PFSK-1 (cell line): ENCODE measurements around the gene DENND6A.

Experiments
- FOXP2 ChIP-seq: optimal IDR thresholded peaks from 2 replicates; pipeline ENCODE3; 2011; ENCODE audit warnings: borderline replicate concordance, control low read depth, inconsistent platforms; ENCODE audit not compliant: insufficient read depth; ENCODE audit errors: extremely low read length, extremely low read depth
- POLR2AphosphoS5 ChIP-seq: IDR thresholded peaks from 2 replicates; pipeline ENCODE4 v1.6.1; 2012; ENCODE audit warnings: low read depth, mild to moderate bottlenecking, control low read depth, low read length, moderate library complexity
- SIN3A ChIP-seq: IDR thresholded peaks from 2 replicates; pipeline ENCODE4 v1.6.1; 2012; ENCODE audit warnings: mild to moderate bottlenecking, low read length, moderate library complexity, borderline replicate concordance; ENCODE audit not compliant: insufficient read depth
- TAF1 ChIP-seq: IDR thresholded peaks from 2 replicates; pipeline ENCODE4 v1.6.1; 2012; ENCODE audit warnings: low read length, control low read depth, borderline replicate concordance; ENCODE audit not compliant: insufficient read depth
- TF ChIP-seq, protein P1 (sequence below), 2 experiments: IDR thresholded peaks; 2 replicates each; pipeline versions ENCODE4 v1.6.1 to v1.8.0; 2011 to 2012; ENCODE audit warnings: low read depth in 2 of 2, low read length in 2 of 2, control low read depth in 1 of 2, inconsistent platforms in 1 of 2, mild to moderate bottlenecking in 1 of 2, moderate library complexity in 1 of 2; ENCODE audit not compliant: insufficient read depth in 1 of 2

The DENND6A gene

GRCh38 chr3:57683286-57683685, 9.6 kb downstream of the DENND6A start:
- no peak for TF ChIP-seq FOXP2
- TF ChIP-seq, protein P1, sequence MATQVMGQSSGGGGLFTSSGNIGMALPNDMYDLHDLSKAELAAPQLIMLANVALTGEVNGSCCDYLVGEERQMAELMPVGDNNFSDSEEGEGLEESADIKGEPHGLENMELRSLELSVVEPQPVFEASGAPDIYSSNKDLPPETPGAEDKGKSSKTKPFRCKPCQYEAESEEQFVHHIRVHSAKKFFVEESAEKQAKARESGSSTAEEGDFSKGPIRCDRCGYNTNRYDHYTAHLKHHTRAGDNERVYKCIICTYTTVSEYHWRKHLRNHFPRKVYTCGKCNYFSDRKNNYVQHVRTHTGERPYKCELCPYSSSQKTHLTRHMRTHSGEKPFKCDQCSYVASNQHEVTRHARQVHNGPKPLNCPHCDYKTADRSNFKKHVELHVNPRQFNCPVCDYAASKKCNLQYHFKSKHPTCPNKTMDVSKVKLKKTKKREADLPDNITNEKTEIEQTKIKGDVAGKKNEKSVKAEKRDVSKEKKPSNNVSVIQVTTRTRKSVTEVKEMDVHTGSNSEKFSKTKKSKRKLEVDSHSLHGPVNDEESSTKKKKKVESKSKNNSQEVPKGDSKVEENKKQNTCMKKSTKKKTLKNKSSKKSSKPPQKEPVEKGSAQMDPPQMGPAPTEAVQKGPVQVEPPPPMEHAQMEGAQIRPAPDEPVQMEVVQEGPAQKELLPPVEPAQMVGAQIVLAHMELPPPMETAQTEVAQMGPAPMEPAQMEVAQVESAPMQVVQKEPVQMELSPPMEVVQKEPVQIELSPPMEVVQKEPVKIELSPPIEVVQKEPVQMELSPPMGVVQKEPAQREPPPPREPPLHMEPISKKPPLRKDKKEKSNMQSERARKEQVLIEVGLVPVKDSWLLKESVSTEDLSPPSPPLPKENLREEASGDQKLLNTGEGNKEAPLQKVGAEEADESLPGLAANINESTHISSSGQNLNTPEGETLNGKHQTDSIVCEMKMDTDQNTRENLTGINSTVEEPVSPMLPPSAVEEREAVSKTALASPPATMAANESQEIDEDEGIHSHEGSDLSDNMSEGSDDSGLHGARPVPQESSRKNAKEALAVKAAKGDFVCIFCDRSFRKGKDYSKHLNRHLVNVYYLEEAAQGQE (IDR thresholded peaks at IDR 0.05; ENCODE audit: insufficient read depth in 1 of 2, low read depth in 2 of 2, low read length in 2 of 2), result no peak
- no peak for TF ChIP-seq TAF1
- TF ChIP-seq SIN3A, result no peak
- no peak for TF ChIP-seq POLR2AphosphoS5

- TF ChIP-seq TAF1 (no peak), SIN3A (no peak)
- TF ChIP-seq, protein P1 (IDR thresholded peaks at IDR 0.05; ENCODE audit: insufficient read depth in 1 of 2, low read depth in 2 of 2, low read length in 2 of 2), result no peak
Observed at GRCh38 chr3:57682284-57682683, 10.6 kb downstream of the DENND6A start.

DNA sequence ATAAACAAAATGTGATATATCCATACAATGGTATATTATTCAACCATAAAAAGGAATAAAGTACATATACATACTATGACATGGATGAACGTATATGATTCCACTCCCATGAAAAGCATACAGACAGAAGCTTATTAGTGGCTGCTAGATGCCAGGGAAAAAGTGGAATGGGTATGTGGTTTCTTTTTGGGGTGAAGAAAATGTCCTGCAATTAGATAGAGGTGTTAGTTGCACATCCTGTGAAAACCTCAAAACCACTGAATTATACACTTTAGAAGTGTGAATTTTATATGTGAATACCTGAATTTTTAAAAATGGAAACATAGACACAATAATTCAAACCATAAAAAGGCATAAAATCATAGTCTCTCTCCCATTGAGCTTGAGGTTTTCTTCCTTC, 11.2 kb downstream of the DENND6A start:
- TF ChIP-seq SIN3A (no peak), TAF1 (no peak), FOXP2 (no peak), POLR2AphosphoS5 (no peak)
- TF ChIP-seq, protein P1 (IDR thresholded peaks at IDR 0.05; ENCODE audit: insufficient read depth in 1 of 2, low read depth in 2 of 2, low read length in 2 of 2), result no peak

- TF ChIP-seq SIN3A, result no peak
- TF ChIP-seq FOXP2, result no peak
Observed at GRCh38 chr3:57680046-57680445, 12.8 kb downstream of the DENND6A start.

DNA sequence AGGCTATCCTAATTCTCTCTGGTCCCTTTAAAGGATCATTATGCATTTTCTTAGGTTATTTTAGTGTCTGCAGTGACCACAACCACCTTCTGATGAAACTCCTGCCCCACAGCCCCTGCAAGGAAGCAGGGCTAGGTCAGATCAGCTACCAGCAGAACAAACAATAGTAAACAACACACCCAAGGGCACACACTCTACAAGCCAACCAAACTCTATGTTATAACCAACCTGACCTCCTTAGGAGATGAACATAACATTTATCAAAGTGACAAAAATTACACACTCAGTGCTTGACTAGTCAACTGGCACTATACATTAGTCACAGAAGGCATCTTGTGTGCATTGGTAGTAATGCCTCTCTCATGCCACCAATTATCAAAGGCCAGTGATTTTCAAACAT, 17.3 kb downstream of the DENND6A start:
- TF ChIP-seq, protein P1 (IDR thresholded peaks at IDR 0.05; ENCODE audit: insufficient read depth in 1 of 2, low read depth in 2 of 2, low read length in 2 of 2), result no peak
- TF ChIP-seq FOXP2 (no peak), POLR2AphosphoS5 (no peak), SIN3A (no peak), TAF1 (no peak)
